Inferior parietal cortex (tissue), 1 donor: Measurements from ENCODE around the gene ENPP7.
"Not testable (repeated sequence)": the region's sequence is repeated elsewhere in the genome, so short reads cannot be mapped to it uniquely, and the experiment has no call there.

Experiments used
- DNase-seq: peaks from one replicate; pipeline ENCODE4 v3.0.0-alpha.2; 2016; ENCODE audit errors: extremely low spot score

The ENPP7 gene

GRCh38 chr17:79749958-79750357, 19.2 kb downstream of the ENPP7 start:
- DNase-seq = no peak

DNA sequence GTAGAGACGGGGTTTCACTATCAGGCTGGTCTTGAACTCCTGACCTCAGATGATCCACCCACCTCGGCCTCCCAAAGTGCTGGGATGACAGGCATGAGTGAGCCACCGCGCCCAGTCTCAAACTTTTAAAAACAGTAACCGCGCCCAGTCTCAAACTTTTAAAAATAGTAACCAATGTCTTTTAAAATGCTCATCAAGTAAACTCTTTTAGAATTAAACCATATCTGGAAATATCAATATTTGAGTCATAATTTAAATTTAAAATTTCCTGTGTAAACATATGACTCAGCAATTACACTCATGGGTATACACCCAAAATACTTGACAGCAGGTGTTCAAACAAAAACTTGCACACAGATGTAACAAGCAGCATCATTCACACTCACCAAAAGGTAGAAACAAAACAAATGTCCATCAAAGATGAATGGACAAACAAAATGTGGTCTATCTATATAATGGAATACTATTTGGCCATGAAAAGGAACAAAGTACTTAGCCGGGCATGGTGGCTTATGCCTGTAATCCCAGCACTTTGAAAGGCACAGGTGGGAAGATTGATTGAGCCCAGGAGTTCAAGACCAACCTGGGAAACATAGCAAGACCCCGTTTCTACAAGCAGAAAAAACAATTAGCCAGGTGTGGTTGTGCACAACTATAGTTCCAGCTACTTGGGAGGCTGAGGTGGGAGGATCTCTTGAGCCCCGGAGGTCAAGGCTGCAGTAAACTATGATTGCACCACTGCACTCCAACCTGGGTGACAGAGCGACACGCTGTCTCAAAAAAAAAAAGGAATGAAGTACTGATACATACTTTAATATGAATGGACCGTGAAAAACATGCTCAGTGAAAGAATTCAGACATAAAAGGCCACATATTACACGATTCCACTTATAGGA, 20.2 kb downstream of the ENPP7 start:
- DNase-seq = no peak

- DNase-seq = no peak
Measured at GRCh38 chr17:79752175-79752574, 21.4 kb downstream of the ENPP7 start.

- no peak for DNase-seq
Measured at GRCh38 chr17:79754370-79754769, 23.6 kb downstream of the ENPP7 start.

- DNase-seq = not testable (repeated sequence)
Measured at GRCh38 chr17:79754903-79755302, 24.2 kb downstream of the ENPP7 start.

DNA sequence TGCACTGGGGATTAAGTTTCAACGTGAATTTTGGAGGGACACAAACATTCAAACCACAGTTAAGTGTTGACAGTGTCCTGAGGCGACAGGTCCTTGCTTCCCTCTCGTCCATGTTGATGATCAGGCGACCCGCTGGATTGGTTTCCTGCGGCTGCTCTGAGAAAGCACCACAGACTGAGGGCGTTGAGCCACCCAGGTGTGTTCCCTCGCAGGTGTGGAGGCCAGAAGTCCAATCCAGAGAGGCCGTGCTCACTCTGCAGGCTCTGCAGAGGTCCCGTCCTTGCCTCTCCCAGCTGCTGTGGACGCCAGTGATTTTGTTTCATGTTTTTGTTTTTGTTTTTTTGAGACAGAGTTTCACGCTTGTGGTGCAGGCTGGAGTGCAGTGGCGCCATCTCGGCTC, 24.8 kb downstream of the ENPP7 start:
- no peak for DNase-seq

DNA sequence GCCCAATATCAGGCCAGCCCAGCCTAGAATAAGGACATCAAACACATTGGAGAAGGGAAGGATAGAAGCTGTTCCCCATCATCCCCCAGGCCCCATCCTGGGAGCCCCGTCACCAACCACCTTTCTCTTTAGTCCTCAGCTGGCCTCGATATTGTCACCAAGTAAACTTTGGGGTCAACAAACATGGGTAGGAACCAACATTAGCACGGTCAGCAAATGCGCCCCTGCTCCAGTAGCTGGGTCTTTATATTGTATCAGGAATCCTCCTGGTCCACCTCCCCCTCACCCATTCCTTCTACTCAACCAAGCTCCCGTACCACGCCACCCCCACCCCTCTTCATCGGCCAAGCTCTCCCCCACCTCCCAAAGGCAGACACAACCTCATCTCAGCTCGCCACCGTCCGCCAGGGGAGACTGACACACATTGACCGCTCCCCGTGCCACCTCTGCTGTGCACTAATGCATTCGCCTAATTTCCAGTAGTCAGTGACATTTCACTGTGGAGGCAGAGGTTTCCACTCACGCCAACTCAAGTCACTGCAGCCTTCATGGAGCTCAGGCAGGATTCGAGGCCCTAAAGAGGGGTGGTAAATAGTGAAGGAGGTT, 26.5 kb downstream of the ENPP7 start:
- DNase-seq = no peak

DNA sequence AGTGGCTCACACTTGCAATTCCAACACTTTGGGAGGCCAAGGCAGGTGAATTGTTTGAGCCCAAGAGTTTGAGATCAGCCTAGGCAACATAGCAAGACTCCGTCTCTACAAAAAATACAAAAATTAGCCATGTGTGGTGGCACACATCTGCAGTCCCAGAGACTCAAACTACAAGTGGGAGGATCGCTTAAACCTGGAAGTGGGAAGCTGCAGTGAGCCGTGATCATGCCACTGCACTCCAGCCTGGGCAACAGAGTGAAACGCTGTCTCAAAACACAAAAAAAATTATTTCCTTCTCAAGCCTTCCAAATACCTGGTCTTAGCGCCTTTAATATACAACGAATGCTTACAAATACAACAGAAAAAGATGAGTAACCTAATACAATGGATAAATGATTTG, 27.5 kb downstream of the ENPP7 start:
- DNase-seq = no peak

- DNase-seq = no peak
Measured at GRCh38 chr17:79760197-79760906, 29.6 kb downstream of the ENPP7 start.

DNA sequence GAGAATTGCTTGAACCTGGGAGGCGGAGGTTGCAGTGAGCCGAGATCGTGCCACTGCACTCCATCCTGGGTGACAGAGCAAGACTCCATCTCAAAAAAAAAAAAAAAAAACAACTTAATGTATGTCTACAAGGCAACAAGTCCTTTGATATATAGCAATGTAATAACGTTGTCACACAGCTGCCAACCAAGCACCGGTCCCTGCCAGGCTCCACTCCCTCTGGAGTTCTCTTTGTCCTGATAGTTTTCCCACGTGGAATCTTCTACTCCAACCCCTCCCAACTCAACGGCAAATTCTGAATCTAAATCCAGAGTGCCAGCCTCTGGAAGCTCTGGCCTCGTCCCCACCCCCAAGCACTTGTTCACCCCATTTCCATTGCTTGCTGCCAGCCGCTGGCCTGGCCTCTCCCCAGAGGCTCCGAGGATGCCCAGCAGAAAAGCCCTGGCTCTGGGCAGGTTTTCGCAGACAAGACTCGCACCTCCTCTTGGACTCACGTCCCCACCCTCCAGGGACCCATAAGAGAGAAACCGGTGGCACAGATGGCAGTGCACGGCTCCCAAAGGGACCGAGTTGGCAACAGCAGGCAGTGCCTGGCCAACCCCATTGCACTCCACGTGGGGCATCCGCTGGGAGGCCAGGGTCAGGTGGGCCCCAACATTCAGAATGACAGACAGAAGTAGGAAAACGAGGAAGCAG, 31.3 kb downstream of the ENPP7 start:
- DNase-seq = no peak

DNA sequence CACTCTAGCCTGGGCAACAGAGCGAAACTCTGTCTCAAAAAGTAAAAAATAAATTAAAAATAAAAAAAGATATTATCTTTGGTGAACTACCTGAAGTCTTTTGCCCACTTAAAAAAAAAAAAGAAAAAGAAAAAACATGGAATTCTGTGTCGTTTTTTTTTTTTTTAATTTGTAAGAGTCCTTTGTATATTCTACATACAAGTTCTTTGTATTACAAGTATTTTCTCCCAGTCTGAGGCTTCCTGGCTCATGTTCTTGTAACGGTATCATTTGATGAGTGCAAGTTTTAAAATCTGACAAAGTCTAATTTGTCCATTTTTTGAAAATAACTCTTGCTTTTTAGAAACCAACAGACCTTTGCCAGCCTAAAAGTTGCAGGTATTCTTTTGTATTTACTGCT, 35.0 kb downstream of the ENPP7 start:
- no peak for DNase-seq

DNA sequence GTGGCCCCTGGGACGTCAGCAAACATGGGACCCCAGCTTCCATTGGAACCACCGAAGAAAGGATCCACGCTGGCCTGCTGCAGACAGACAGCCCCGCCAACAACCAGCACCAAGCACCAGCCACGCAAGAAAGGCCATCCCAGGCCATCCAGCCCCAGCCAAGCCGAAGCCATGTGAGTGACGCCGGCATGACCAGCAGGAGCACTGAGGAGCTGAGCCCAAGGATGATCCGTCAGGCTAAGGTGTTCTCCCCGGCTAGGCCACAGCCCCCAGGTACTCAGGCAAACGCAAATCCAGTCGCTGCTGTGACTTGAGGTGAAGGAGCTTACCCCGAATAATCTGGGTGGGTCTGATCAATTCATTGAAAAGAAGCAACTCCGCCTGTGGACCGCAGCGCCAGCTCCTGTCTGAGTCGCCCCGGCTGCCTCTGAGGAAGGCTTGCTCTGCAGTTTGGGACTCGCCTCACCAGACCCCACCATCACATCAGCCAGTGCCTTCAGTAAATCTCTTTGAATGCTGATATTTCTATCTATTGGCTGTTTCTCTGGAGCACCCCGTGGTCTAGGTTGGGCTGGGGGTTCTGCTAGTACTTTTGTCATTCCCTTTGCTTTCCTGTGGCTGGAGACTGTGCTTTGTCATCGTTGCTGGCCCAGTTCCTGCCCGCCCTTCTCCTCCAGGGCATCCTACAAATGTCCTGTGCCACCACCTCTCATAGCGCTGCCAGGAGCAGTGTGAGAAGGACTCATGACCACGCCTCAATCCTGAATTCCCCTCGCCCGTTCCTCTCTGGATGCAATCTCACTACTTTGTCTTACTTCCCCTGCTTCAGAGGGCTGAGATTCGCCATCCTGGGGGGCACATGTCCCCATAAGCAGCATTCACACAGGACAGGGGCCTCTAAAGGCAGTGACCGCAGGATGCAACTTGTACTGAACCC, 39.1 kb downstream of the ENPP7 start:
- DNase-seq = no peak

- no peak for DNase-seq
Measured at GRCh38 chr17:79771276-79771675, 40.5 kb downstream of the ENPP7 start.

- DNase-seq = not testable (repeated sequence)
Measured at GRCh38 chr17:79772726-79773125, 42.0 kb downstream of the ENPP7 start.

DNA sequence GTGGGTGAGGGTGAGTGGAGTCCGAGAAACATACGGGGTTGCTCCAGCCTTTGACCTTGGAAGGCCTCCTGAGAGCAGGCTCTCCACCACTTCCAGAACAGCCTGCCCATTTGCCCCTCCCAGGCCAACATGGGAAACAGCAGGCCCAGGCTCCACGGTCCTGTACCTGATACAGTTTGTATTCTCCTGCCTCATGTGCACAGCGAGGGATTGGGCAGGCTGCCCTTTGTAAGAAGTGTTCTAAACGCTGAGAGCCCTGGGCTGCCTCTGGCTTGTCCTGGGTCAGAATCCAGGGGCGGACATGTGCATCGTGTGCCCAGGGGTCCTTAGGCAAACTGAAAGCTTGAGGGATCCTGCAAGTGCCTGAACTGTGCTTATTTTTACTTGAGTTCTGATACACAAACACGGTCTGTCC, 43.8 kb downstream of the ENPP7 start:
- no peak for DNase-seq

- DNase-seq = no peak
Measured at GRCh38 chr17:79775632-79776031, 44.9 kb downstream of the ENPP7 start.

DNA sequence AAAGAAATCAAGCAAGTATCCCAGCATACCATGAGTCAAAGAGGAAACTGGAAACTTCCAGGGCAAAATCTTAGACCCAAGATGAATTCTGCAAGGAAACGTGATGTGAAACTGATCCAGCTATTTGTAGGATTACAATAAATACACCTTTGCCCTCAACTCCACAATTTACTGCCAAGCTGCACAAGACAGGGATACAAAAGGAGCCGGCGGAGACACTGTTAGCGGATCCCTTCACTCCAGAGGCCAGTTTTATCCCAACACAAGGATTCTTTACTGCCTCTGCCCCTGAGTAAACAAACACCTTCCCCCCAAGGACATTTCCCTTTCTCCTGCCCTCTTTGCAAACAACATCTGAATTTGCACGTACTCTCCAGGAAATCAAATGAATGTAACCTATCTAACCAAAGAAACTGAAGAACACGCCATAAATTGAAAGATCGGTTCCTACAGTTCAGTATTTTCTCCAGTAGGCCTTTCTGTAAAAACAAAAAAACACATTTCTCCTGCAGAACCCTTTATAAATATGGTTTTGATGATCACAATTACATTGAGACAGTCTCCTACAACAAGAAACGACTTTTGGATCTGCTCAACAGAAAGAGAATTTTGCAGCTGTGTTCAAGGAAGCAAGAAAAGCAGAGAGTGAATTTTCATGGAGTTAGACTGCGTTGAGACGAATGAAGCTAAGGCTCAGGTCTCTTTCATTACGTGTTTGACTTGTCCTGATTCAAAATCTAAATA, 45.8 kb downstream of the ENPP7 start:
- DNase-seq = no peak

DNA sequence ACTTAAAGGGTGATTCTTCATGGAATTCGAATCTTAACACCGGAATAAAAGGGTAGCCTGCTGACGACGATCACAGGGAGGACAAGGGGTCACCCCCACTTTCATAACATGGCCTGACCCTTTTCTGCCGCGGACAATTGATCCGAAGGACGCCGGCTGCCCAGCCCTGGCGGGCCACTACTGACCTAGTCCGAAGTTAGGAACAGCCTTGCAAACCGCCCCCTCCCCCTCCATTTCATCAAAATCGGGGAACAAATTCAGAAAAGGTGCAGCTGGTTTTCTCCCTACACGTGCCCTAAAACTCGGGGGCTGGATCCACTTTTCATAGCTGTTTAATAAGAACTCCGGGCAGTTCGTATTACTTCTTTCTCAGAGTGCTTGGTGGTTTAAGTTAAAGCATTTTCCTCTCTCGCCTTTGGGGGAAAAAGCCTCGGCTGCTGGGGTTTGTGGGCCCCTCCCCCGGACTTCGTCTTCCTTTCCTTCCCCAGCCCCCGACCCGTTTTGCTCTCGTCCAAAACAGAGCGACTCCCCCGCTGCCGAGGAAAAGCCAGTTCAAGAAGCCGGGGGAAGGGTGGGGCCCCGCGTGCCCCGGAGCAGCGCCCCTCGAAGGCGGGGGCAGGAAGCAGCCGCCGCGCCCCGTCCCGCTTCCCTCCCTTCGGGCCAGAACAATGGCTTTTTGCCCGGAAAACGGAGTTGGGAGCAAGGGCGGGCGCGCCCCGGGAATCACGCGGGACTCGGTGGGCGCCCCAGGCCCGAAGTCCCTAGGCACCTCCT, 46.6 kb downstream of the ENPP7 start:
- peak; percentile 57 for DNase-seq

- DNase-seq = peak; percentile 25
Measured at GRCh38 chr17:79777894-79778503, 47.3 kb downstream of the ENPP7 start, which contains the start of gene CBX2. Gene CBX2, plus strand, starts transcription at chr17:79778148. Its CDS starts 88 bp downstream, at chr17:79778236.
